Activated naive CD4-positive, alpha-beta T cell treated with anti-CD3 and anti-CD28 coated beads, Interleukin-2, amount 10 ng/mL, durations not matched to agents 7 days and 5 days (primary cell): ENCODE results near the gene CACNG1.

Experiments
- CTCF ChIA-PET: fragments of 350-600 bp; sonication (Branson Sonifier 250); formaldehyde crosslinking; loops from one replicate; lab custom pipeline; 2021; ENCODE audit warnings: antibody characterized with exemption; lab: Charles Lee
- DNase-seq: peaks from one replicate; pipeline ENCODE4 v3.0.0-alpha.2; 2020
- H3K27ac Mint-ChIP-seq: one replicate; pipeline ENCODE4 v1.8.0; 2021; ENCODE audit warnings: mild to moderate bottlenecking, moderate library complexity, mixed read lengths
- H3K27me3 Mint-ChIP-seq: one replicate; pipeline ENCODE4 v1.8.0; 2021; ENCODE audit warnings: mild to moderate bottlenecking, mixed read lengths
- H3K36me3 Mint-ChIP-seq: one replicate; pipeline ENCODE4 v1.8.0; 2021; ENCODE audit warnings: mixed read lengths
- H3K4me1 Mint-ChIP-seq: one replicate; pipeline ENCODE4 v1.8.0; 2021; ENCODE audit warnings: mixed read lengths
- H3K4me3 Mint-ChIP-seq: one replicate; pipeline ENCODE4 v1.8.0; 2021; ENCODE audit warnings: mild to moderate bottlenecking, moderate library complexity, mixed read lengths
- H3K9me3 Mint-ChIP-seq: one replicate; pipeline ENCODE4 v1.8.0; 2021; ENCODE audit warnings: mixed read lengths

CACNG1 gene

DNA sequence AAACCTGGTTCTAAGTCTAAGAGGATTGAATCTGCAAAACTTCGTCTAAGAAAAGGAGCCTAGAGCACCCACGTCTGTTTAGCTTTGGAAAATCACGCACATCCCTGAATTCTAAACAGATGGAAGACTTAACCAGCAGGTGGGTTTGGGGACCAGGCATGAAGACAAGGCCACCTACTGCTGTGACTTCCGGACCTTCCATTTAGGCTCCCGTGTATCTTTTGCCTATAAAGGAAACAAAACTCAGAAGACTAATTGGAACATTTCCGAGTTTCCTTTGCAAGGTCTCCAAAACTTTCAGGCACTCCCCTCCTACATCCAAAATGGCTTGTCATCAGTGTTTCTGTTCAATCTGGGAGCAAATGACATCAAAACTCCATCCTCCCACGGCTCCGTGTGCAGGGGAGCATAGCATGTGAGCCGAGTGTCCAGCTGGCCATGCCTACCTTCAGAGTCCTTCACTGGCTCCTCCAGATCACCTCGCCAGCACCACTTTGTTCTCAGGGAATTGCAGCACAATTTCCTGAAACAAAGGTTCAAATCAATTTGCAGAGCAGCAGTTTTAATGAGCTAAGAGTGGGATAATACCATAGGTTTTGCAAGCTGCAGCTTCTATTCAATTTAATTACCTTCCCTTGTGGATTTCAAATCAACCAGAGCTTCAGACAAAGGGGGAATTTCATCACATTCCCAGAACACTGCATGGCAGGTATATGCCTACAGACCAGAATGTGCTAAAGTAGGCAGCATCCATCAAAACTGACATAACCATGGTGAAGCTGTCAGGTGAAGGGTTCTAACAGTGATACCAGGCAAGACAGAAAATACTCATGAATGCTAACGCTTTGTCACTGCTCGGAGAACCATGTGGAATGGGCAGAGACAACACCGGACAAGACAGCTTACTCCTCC lies 23.5 kb downstream of the CACNG1 start:
- no peak for DNase-seq
- Mint-ChIP-seq H3K9me3 (no peaks in the 10 kb centered on the region), H3K4me1 (no peaks in the 10 kb centered on the region), H3K4me3 (no peak overlapping the region), H3K27ac (no peak overlapping the region), H3K36me3 (peaks cover 7% of the 10 kb centered on the region), H3K27me3 (no peaks in the 10 kb centered on the region)
- CTCF ChIA-PET, result no interaction called here

DNA sequence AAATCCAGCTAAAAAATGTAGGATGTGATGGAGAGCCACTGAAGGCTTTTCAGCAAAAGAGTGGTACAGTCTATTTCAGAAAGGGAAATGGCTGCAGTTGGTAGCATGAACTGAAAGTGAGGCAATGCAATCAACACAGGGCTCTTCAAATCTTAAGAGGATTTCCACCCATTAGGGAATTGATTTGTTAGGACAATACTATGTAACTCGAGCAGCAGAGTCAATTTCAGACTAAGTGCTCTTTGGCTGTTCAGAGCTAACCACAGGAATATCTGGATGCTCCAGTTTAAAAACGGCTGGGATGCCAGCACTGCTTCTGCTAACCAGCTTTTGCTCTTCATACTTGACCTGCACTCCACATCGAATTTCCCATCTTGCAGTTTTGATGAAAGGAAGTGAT lies 24.6 kb downstream of the CACNG1 start:
- DNase-seq, result no peak
- H3K27ac Mint-ChIP-seq, result no peak overlapping the region
- H3K4me3 Mint-ChIP-seq, result no peak overlapping the region
- no peaks in the 10 kb centered on the region for H3K27me3 Mint-ChIP-seq
- CTCF ChIA-PET, result interaction anchor here (0.7 kb wide), 1 partner anchor 9 kb away, joined by 3 read pairs; no protein-coding TSS in a partner anchor
- peaks cover 15% of the 10 kb centered on the region for H3K36me3 Mint-ChIP-seq
- no peaks in the 10 kb centered on the region for H3K4me1 Mint-ChIP-seq
- no peaks in the 10 kb centered on the region for H3K9me3 Mint-ChIP-seq

GRCh38 chr17:67069603-67070136 lies 25.3 kb downstream of the CACNG1 start:
- Mint-ChIP-seq H3K27ac (no peak overlapping the region), H3K4me1 (no peaks in the 10 kb centered on the region), H3K36me3 (peaks cover 15% of the 10 kb centered on the region), H3K9me3 (no peaks in the 10 kb centered on the region), H3K4me3 (no peak overlapping the region), H3K27me3 (no peaks in the 10 kb centered on the region)
- DNase-seq, result no peak
- CTCF ChIA-PET, result no interaction called here

DNA sequence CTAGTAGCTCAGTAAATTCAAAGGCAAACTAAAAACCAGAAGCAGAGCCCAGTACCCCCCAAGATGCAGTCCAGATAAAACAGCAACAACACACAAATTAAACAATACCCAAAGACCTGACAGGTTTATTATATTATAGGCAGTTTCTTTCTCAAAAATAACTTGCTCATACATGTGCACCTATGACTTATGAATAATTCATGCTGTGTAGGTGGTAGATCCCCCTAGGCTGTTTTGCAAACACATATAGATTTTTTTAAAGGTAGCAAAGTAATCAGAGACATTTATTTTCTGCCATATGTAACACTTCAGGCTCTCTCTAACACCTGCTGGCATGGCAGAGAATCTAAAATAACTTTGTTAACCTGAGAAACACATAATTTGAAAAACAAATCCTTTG lies 27.2 kb downstream of the CACNG1 start:
- CTCF ChIA-PET, result no interaction called here
- Mint-ChIP-seq H3K27ac (no peak overlapping the region), H3K36me3 (peaks cover 24% of the 10 kb centered on the region), H3K9me3 (no peaks in the 10 kb centered on the region), H3K27me3 (no peaks in the 10 kb centered on the region), H3K4me3 (no peak overlapping the region), H3K4me1 (no peaks in the 10 kb centered on the region)
- DNase-seq, result no peak

- no peak overlapping the region for H3K4me3 Mint-ChIP-seq
- no peaks in the 10 kb centered on the region for H3K9me3 Mint-ChIP-seq
- no peak for DNase-seq
- H3K36me3 Mint-ChIP-seq, result peaks cover 28% of the 10 kb centered on the region
- H3K27me3 Mint-ChIP-seq, result no peaks in the 10 kb centered on the region
- H3K4me1 Mint-ChIP-seq, result no peaks in the 10 kb centered on the region
- no peak overlapping the region for H3K27ac Mint-ChIP-seq
- CTCF ChIA-PET, result no interaction called here
Observed at GRCh38 chr17:67072885-67073284, 28.5 kb downstream of the CACNG1 start.

DNA sequence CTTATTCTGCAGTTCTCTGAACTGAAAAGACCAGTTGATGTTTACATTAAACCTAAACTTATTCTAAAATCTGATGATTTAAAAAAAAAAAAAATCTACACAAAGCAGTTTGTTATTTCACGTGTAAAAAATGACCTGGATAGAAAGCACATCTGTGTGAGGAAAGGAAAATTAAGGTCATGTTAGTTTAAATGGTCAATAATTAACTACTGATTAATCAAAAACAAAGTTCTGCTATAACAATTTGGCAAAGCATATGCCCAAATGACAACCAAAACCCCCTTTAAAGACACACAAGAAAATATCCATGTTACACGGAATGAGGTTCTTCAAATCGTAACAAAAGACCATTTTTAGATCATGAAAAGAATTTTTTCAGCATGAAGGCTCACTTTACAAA lies 30.4 kb downstream of the CACNG1 start:
- Mint-ChIP-seq H3K36me3 (peaks cover 34% of the 10 kb centered on the region), H3K4me3 (no peak overlapping the region), H3K4me1 (no peaks in the 10 kb centered on the region), H3K27me3 (no peaks in the 10 kb centered on the region), H3K9me3 (no peaks in the 10 kb centered on the region), H3K27ac (no peak overlapping the region)
- CTCF ChIA-PET, result interaction anchor here (0.6 kb wide), 1 partner anchor 297 kb away, joined by 3 read pairs; no protein-coding TSS in a partner anchor
- DNase-seq, result no peak

- Mint-ChIP-seq H3K9me3 (no peaks in the 10 kb centered on the region), H3K27ac (no peak overlapping the region), H3K4me3 (no peak overlapping the region), H3K27me3 (no peaks in the 10 kb centered on the region), H3K4me1 (peaks cover 6% of the 10 kb centered on the region), H3K36me3 (peaks cover 38% of the 10 kb centered on the region)
- CTCF ChIA-PET, result no interaction called here
- DNase-seq, result no peak
Observed at GRCh38 chr17:67076290-67076689, 31.9 kb downstream of the CACNG1 start.

DNA sequence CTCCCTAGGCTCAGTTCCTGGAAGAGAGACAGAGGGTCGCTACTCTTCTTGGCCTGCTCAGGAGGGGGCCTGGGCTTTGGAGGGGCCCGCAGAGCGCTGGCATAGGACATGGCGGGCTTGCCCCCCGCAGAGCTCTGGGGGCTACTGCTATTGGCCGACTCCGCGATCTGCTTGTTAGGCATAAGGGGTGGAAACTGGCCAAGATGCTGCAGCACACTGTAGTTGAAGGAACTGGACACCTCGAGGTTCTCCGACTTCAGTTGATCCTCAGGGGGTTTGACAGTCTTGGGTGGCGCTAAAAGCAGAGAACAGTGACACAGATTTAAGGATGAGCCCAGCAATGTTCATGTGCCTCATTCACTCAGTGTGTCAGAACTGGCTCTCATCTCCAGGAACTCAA lies 33.9 kb downstream of the CACNG1 start:
- no peak overlapping the region for H3K27ac Mint-ChIP-seq
- no peaks in the 10 kb centered on the region for H3K9me3 Mint-ChIP-seq
- no peak for DNase-seq
- CTCF ChIA-PET, result no interaction called here
- H3K4me1 Mint-ChIP-seq, result peaks cover 16% of the 10 kb centered on the region
- H3K36me3 Mint-ChIP-seq, result peaks cover 31% of the 10 kb centered on the region
- H3K27me3 Mint-ChIP-seq, result no peaks in the 10 kb centered on the region
- H3K4me3 Mint-ChIP-seq, result no peak overlapping the region

DNA sequence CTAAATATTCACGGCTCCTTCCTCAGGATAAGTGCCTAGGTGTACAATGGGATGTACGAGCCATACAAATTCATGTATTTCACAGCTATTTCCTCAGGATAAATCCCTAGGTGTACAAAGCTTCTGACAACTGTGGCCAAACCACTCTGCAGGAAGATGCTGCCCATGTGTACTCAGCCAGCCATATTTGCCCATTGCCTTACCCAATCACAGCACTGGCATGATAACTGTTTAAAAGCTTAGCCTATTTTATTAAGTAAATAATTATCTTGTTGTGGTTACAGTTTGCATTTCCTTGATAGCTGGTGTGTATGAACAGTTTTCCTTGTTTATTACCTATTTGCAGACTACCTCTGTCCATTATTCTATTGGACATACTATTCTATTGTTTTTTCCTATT lies 35.1 kb downstream of the CACNG1 start:
- Mint-ChIP-seq H3K9me3 (no peaks in the 10 kb centered on the region), H3K27me3 (no peaks in the 10 kb centered on the region), H3K27ac (no peak overlapping the region), H3K4me3 (no peak overlapping the region), H3K36me3 (peaks cover 30% of the 10 kb centered on the region), H3K4me1 (peaks cover 21% of the 10 kb centered on the region)
- no peak for DNase-seq
- CTCF ChIA-PET, result no interaction called here

- Mint-ChIP-seq H3K27ac (no peak overlapping the region), H3K9me3 (no peaks in the 10 kb centered on the region), H3K36me3 (peaks cover 29% of the 10 kb centered on the region), H3K4me1 (peaks cover 21% of the 10 kb centered on the region), H3K4me3 (no peak overlapping the region), H3K27me3 (no peaks in the 10 kb centered on the region)
- DNase-seq, result no peak
- CTCF ChIA-PET, result interaction anchor here (1.8 kb wide), 1 partner anchor 353 kb away, joined by 4 read pairs; no protein-coding TSS in a partner anchor
Observed at GRCh38 chr17:67080804-67081203, 36.5 kb downstream of the CACNG1 start.

GRCh38 chr17:67082107-67082506 lies 37.8 kb downstream of the CACNG1 start:
- CTCF ChIA-PET, result interaction anchor here (1.0 to 1.8 kb wide), 4 partner anchors 11 to 354 kb away, joined by 3 to 5 read pairs (median 4); no protein-coding TSS in a partner anchor
- Mint-ChIP-seq H3K27me3 (no peaks in the 10 kb centered on the region), H3K9me3 (no peaks in the 10 kb centered on the region), H3K36me3 (peaks cover 29% of the 10 kb centered on the region), H3K27ac (peak overlapping the region; percentile 76), H3K4me3 (no peak overlapping the region), H3K4me1 (peaks cover 21% of the 10 kb centered on the region)
- DNase-seq, result no peak

GRCh38 chr17:67085406-67085805 lies 41.1 kb downstream of the CACNG1 start:
- CTCF ChIA-PET, result no interaction called here
- Mint-ChIP-seq H3K27me3 (no peaks in the 10 kb centered on the region), H3K9me3 (no peaks in the 10 kb centered on the region), H3K4me3 (no peak overlapping the region), H3K4me1 (peaks cover 21% of the 10 kb centered on the region), H3K36me3 (peaks cover 29% of the 10 kb centered on the region), H3K27ac (no peak overlapping the region)
- DNase-seq, result no peak

DNA sequence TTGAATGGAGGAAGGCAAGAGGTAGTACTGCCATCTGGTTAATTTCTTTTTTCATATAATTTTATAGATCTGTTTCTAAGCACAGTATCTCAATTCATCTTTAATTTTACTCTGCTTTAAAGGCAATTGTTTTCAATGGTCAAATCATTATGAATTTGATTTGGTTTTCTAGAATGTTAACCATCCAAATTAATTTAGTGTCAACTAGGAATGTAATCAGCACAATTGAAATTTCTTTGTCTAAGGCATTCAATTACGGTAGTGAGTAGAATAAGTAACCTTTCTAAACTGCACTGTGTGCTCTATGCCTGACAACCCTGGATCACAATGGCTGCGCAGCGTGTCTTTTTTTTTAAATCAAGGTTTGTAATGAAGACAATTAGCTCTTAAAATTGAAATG lies 44.3 kb downstream of the CACNG1 start:
- H3K27ac Mint-ChIP-seq, result no peak overlapping the region
- CTCF ChIA-PET, result no interaction called here
- peaks cover 33% of the 10 kb centered on the region for H3K36me3 Mint-ChIP-seq
- peaks cover 2% of the 10 kb centered on the region for H3K4me1 Mint-ChIP-seq
- no peaks in the 10 kb centered on the region for H3K9me3 Mint-ChIP-seq
- no peaks in the 10 kb centered on the region for H3K27me3 Mint-ChIP-seq
- no peak for DNase-seq
- H3K4me3 Mint-ChIP-seq, result no peak overlapping the region

- Mint-ChIP-seq H3K27me3 (no peaks in the 10 kb centered on the region), H3K27ac (no peak overlapping the region), H3K9me3 (no peaks in the 10 kb centered on the region), H3K36me3 (peaks cover 38% of the 10 kb centered on the region), H3K4me3 (no peak overlapping the region), H3K4me1 (peaks cover 3% of the 10 kb centered on the region)
- CTCF ChIA-PET, result no interaction called here
- DNase-seq, result no peak
Observed at GRCh38 chr17:67090341-67090740, 46.0 kb downstream of the CACNG1 start.

DNA sequence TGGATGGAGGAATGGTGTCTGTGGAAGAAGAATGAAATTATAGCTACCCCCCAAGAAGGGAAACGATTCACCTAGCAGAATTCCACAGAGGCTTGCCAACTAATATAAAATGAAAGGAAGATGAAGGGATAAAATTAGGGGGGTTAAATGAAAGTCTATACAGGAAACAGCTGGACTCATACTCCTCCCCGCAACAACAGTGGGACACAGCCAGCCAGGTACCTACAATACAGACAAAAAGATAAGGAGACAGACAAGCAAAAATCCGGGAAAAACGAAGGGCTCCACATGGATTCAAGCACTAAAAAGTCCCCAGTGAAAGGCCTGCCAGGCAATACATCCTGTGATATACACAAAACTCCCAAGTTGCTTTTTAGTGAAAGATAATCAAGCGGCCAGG lies 47.9 kb downstream of the CACNG1 start:
- Mint-ChIP-seq H3K9me3 (no peaks in the 10 kb centered on the region), H3K36me3 (peaks cover 39% of the 10 kb centered on the region), H3K27ac (no peak overlapping the region), H3K4me3 (no peak overlapping the region), H3K4me1 (peaks cover 3% of the 10 kb centered on the region), H3K27me3 (no peaks in the 10 kb centered on the region)
- DNase-seq, result no peak
- CTCF ChIA-PET, result no interaction called here
